Fibroblast of skin of abdomen (primary cell): ENCODE data around the gene SLC38A11. TPM values are rescaled to one million over a fixed set of nuclear protein-coding genes. Genes with fewer than 3 reads are reported as not detected.
"Not testable (repeated sequence)": the region's sequence is repeated elsewhere in the genome, so short reads cannot be mapped to it uniquely, and the experiment has no call there.

Experiments
- DNase-seq: peaks from one replicate; pipeline ENCODE4 v3.0.0-alpha.2; 2013
- polyA plus RNA-seq, 2 experiments: library from polyadenylated mRNA; unstranded; fragments of 120-200 nt; gene quantifications; one replicate each; pipeline ENCODE4 v1.2.1, GENCODE V29; 2013; ENCODE audit not compliant: insufficient read length in 2 of 2

Gene SLC38A11, protein sequence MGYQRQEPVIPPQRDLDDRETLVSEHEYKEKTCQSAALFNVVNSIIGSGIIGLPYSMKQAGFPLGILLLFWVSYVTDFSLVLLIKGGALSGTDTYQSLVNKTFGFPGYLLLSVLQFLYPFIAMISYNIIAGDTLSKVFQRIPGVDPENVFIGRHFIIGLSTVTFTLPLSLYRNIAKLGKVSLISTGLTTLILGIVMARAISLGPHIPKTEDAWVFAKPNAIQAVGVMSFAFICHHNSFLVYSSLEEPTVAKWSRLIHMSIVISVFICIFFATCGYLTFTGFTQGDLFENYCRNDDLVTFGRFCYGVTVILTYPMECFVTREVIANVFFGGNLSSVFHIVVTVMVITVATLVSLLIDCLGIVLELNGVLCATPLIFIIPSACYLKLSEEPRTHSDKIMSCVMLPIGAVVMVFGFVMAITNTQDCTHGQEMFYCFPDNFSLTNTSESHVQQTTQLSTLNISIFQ
- polyA plus RNA-seq (2013, experiment 1 of 2; ENCODE audit: insufficient read length): not detected
- polyA plus RNA-seq (2013, experiment 2 of 2; ENCODE audit: insufficient read length): not detected

DNA sequence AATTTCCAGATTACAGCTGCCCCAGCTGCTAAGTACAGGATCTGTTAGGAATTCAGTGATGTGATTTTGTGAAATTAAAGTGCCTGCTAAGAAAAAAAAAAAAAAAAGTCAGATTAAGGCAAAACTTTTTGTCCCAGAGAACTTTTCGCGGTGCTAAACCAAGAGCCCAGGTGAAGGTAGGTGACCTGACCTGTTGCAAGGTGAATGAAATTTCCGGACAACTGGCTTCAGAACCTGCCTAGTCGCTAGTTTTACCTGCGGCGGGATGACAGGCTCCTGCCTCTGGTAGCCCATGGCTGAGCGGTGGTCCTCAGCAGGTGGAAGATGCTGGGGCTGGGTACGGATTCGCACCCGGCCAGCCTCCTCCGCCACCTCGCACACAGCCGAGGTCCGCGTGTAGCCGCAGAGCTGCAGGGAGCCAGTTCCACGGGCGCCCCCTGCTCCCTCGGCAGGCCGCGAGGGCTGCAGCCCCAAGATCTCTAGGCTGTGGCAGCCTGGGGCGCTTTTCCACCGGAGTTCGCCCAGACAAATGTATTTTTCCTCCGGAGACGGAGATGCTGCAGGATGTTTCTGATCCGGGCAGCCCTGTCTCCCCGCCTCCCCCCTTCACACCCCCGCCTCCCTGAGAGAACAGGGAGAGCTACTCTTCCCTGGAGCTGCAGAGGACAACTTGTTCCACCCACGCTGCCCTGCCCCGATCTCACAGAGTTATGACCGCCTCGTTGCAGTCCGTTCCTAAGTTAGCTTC is at the start of gene SLC38A11:
Gene SLC38A11, minus strand, starts transcription at position 572 of the 748 bp plus-strand sequence. Its CDS starts 278 bp downstream, at position 294.
- DNase-seq: peak; percentile 9

DNA sequence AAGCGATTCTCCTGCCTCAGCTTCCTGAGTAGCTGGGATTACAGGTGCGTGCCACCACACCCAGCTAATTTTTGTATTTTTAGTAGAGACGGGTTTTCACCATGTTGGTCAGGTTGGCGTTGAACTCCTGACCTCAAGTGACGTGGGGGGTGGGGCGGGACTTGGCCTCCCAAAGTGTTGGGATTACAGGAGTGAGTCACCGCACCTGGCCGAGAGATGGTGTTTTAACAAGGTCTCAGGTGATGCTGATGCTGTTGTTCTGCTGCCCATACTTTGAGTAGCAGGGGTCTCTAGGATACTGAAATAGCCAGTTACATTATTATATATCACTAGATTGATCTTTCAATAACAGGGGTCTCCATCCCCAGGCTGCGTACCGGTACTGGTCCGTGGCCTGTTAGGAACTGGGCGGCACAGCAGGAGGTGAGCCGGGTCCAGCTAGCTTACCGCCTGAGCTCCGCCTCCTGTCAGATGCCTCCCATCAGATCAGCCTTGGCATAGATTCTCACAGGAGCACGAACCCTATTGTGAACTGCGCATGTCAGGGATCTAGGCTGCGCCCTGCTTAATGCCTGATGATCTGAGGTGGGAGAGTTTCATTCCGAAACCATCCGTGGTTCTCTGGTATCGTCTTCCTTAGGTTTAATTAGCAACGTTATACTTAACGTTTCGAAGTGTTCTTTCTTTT is 48.3 kb upstream of the SLC38A11 start:
- DNase-seq: no peak

GRCh38 chr2:165002638-165003037 is 47.3 kb upstream of the SLC38A11 start:
- DNase-seq: no peak

- not testable (repeated sequence) for DNase-seq
Measured at GRCh38 chr2:164994664-164995299, 39.5 kb upstream of the SLC38A11 start.

DNA sequence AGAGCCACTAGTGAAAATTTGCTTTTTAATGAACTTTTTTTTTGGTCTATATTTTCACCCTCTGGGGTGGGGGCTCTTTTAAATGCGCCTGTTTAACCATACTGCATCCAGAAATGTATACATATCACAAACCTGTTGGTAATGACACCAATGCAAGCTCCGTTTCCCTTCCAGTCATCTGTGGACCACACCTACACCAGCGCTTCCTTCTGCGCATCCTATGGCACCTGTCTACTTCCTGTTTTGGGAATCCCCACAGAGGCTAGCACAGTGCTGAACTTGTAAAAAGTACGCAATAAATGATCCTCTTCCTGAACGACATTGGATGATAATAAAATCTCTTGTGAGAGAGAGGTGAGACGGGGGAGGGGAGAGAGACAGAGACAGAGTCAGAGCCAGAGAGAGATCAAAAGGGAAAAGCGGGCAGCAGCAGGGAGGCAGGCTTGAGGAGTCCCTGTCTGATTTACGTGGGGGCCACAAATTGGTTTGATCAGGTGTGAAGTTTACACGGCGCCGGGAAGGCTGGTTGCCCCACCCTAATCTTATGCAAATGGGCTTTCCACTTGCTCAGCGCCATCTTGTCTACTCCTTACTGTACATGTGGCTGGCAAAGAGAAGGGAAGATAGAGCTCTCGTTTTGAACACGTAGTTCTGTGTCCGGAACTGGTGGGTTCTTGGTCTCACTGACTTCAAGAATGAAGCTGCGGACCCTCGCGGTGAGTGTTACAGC is 38.1 kb upstream of the SLC38A11 start:
- no peak for DNase-seq

- DNase-seq: peak; percentile 92
Measured at GRCh38 chr2:164992818-164993217, 37.5 kb upstream of the SLC38A11 start.

DNA sequence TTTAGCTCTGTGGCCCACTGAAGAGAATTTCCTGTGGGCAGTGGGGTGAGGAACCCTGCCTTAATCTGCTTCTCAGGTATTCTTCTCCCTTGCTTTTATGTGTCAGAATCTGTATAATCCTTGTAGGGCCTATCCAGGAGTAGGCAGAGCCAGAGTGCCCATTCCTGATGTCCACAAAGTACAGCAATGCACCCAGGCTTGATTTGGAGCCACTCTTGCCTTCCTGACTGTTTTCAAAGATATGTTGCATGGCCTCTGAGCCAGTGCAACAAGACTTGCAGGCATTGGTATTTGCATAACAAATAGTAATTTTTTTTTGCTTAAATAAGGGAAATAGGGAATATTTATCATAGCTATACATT is 36.7 kb upstream of the SLC38A11 start:
- not testable (repeated sequence) for DNase-seq

GRCh38 chr2:164991361-164992092 is 36.2 kb upstream of the SLC38A11 start:
- peak; percentile 60 for DNase-seq

DNA sequence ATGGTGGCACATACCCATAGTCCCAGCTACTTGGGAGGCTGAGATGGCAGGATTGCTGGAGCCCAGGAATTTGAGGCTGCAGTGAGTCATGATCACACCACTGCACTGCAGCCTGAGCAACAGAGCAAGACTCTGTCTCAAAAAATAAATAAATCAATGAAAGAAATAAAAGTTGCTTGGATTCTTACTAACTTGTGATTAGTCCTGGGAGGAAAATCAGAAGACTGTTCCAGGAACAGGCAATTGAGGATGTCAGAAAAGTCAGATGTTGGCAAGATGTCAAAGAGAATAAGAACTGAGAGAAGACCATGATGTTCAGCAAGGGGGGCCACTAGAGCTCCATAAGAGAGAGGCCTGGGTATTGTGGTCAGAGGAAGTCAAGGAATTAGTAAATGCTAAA is 35.6 kb upstream of the SLC38A11 start:
- peak; percentile 87 for DNase-seq

DNA sequence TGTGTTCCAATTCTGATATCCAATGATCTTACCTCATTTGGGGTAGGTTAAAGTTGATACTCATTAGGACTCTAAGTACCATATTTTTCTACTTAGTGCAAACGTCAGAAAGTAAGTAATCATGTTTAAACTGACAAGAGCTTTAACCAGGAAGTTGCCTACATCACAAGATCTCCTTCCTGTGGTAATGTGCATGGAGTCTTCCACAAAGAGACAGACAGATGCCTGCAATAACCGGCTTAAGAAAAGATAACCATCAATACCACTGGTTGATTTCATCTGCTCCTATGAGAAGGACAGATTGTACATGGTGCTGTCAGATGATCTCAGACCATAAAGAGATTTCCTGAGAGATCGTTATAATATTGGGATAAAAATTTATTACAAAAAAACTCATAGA is 33.5 kb upstream of the SLC38A11 start:
- DNase-seq: not testable (repeated sequence)

- DNase-seq: not testable (repeated sequence)
Measured at GRCh38 chr2:164986027-164986426, 30.7 kb upstream of the SLC38A11 start.

DNA sequence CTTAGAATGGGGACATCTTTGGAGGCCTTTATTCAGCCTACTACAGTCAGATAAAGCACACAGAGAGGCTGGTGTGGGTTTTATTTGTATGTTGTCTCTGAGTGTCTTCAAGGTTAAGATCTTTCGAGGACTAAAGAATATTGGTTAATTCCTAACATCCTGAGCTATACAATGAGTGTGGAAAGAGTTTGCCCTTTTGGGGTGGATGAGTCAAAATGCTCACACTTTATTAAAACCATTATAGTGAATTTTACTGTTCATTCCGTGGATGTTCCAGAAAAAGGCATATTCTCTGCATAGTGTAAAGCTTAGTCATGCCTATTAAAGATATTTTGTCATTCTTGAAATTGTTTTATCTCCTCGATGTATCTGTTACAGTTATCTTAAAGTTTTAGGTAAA is 29.1 kb upstream of the SLC38A11 start:
- DNase-seq: peak; percentile 80

GRCh38 chr2:164981217-164981990 is 26.1 kb upstream of the SLC38A11 start:
- DNase-seq: peak; percentile 62

GRCh38 chr2:164980688-164981087 is 25.4 kb upstream of the SLC38A11 start:
- peak; percentile 26 for DNase-seq

DNA sequence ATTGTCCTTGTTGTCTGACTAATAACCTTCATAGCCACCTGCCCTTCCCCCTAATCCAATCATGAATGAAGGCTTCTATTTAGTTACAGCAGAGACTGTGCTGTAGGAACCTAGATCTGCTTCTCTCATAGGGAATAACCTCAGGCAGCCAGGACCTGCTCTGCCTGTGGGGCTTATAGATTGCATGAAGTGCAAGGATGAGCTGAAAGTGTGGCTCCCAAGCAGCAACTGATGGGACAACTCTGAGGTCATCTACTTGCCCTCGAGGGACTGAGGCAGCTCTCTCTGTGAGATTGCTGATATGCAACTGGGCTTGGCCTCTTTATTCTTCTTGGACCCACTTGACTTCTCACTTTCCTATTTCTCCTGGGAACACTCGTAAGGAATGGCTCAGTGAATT is 23.8 kb upstream of the SLC38A11 start:
- no peak for DNase-seq

GRCh38 chr2:164976875-164977470 is 21.6 kb upstream of the SLC38A11 start:
- DNase-seq: peak; percentile 40

GRCh38 chr2:164976301-164976700 is 21.0 kb upstream of the SLC38A11 start:
- DNase-seq: peak; percentile 67

DNA sequence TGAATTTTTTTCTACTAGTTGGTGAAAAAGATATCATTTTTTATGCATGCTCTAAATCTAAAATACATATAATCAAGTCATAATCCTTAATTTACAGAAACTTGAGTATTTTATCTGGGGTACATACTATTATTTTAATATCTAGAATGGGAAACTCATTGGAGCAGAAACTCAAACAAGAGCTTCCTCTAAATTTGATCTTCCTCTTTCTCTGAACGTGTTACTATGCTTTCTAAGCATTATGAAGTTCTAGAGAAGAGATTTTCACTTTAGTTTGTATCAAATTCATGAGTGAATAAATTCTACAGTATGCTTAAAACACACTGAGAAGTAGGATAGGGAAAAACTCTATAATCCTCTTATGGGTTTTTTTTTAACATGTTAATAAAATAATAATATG is 20.6 kb upstream of the SLC38A11 start:
- no peak for DNase-seq

DNA sequence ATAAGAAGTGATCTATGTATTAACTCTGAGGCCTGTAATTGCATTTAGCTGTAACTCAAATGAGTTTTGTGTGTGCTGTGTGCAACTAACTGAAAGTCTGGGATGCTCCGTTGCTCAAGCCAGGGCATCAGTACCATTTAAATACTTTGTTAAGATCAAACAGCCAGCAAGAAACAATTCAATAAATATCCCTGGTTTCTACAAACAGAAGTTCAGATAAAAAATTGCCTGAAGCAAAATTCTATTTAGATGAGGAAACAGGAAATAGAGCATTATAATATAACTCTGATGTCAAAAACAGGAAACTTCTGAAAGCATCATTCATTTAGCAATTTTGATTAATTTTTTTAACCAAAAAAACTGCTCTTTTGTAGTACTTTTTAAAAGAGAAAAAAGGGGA is 18.9 kb upstream of the SLC38A11 start:
- no peak for DNase-seq

- no peak for DNase-seq
Measured at GRCh38 chr2:164972216-164972615, 16.9 kb upstream of the SLC38A11 start.
